HG03432 (cell line): ENCODE measurements around the gene LMBR1.
"Not testable (repeated sequence)": the region's sequence is repeated elsewhere in the genome, so short reads cannot be mapped to it uniquely, and the experiment has no call there.

ENCODE experiments used
- ATAC-seq: cut with Tn5 transposase; IDR thresholded peaks from one replicate; pipeline ENCODE4 v1.9.1; 2021; ENCODE audit warnings: mild to moderate bottlenecking, moderate library complexity; ENCODE audit not compliant: unreplicated experiment

LMBR1 gene

DNA sequence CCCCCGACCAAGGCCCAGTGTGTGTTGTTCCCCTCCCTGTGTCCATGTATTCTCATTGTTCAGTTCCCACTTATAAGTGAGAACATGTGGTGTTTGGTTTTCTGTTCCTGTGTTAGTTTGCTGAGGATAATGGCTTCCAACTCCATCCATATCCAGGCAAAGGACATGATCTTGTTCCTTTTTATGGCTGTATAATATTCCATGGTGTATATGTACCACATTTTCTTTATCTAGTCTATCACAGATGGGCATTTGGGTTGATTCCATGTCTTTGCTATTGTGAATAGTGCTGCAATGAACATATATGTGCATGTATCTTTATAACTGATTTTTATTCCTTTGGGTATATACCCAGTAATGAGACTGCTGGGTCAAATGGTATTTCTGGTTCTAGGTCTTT is 191.2 kb downstream of the LMBR1 start:
- ATAC-seq: not testable (repeated sequence)

DNA sequence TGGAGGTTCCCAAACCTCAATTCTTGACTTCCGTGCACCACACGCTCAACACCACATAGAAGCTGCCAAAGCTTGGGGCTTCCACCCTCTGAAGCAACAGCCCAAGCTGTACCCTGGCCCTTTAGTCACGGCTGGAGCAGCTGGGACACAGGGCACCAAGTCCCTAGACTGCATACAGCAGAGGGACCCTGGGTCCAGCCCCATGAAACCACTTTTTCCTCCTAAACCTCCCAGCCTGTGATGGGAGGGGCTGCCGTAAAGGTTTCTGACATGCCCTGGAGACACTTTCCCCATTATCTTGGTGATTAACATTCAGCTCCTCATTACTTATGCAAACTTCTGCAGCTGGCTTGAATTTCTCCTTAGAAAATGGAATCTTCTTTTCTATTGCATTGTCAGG is 194.5 kb downstream of the LMBR1 start:
- ATAC-seq: not testable (repeated sequence)

DNA sequence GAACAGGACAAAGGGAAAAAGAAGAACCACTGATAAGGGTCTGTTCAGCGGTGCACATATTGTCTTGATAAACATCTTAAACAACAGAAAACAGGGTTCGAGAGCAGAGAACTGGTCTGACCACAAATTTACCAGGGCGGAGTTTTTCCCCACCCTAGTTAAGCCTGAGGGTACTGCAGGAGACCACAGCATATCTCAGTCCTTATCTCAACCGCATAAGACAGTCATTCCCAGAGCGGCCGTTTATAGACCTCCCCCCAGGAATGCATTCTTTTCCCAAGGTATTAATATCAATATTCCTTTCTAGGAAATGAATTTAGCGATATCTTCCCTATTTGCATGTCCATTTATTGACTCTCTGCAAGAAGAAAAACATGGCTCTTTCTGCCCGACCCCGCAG is 195.7 kb downstream of the LMBR1 start:
- not testable (repeated sequence) for ATAC-seq

DNA sequence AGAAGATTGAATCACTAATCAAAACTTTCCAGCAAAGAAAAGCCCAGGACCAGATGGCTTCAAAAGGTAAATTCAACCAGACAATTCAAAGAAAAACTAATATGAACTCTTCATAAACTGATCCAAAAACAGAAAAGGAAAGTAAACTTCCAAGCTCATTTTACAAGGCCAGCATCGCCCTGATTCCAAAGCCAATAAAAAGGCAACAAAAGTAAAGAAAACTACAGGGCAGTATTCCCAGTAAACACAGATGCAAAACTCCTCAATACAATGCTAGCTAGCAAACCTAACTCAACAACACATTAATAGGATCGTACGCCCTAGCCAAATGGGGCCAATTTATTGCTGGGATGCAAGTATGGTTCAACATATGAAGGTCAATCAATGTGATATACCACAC is 199.4 kb downstream of the LMBR1 start:
- ATAC-seq: no peak

DNA sequence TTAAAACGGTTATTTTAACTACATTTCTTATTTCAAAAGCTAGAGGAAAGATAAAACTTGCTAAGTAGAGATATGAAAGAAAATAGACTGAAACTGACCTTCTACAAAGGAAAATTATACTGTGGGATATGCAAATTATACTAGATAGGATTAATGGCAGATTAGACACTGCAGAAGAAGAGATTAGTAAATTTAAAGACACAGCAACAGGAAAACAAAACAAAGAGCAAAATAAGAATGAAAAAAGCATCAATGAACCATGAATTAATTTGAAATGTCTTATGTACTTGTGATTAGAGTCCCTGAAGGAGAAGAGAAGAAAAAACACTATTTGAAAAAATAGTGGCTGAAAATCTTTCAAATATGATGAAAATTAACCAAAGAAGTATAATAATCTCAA is 200.1 kb downstream of the LMBR1 start:
- no peak for ATAC-seq

DNA sequence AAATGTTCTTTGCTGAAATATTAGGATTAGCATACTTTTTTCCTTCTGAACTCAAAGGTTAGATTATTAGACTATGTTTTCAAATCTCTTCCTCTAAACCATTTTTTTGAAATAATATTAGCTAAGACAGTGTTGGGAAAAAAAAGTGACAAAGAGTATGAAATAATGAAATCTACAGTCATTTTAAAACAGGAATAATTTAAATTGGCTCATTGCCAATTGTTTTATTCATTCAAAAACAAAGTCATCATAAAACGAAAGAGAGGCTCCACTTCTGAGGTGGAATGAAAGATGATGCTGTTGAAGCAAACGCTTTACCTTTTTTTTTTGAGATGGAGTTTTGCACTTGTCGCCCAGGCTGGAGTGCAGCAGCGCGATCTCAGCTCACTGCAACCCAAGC is 201.2 kb downstream of the LMBR1 start:
- ATAC-seq: no peak

DNA sequence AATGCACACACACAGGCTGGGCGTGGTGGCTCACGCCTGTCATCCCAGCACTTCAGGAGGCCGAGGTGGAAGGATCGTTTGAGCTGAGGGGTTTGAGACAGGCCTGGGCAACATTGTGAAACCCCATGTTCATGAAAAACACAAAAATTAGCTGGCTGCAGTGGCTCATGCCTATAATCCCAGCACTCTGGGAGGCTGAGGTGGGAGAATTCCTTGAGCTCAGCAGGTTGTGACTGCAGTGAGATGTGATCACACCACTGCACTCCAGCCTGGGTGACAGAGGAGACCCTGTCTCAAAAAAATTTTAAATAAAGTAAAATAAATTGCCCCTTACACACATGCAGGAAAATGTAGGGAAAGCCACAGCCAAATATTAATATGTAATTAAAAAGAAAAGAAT is 208.3 kb downstream of the LMBR1 start:
- no peak for ATAC-seq

DNA sequence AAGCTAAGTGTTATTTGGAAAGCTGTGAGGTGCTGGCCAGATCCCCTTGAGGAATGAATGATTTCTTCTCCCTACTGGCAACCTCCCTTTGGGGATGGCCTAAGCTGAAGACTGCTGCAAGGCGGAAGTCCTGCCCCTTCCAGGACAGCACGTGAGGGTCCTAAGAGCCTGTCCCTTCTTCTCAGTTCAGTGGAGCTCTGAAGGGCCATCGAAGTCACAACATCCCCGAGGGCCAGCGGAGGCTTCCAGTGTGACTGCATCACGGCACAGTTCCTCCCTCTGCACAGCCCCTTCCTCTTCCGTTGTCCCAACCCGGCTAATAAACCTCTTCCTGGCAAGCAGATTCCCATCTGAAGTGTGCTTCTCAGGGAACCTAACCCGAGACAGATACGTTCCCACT is 208.7 kb downstream of the LMBR1 start:
- no peak for ATAC-seq

DNA sequence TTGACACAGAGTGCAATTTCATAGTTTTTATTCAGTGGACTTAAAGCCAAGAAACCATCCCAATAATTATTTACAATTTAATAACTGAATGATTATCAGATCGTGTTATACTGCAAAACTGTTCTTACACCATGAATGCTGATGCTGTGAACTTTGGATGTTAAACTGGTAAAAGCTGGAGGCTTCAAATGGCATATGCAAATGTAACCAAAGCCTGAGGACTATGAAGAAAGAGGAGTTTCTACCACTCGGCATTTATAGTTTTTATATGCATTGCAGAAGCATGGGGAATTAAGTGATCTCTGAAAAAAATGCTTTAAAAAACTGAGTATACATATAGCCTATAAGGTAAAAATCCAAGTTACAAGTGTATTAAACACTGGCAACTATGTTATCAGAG is 210.1 kb downstream of the LMBR1 start:
- no peak for ATAC-seq

DNA sequence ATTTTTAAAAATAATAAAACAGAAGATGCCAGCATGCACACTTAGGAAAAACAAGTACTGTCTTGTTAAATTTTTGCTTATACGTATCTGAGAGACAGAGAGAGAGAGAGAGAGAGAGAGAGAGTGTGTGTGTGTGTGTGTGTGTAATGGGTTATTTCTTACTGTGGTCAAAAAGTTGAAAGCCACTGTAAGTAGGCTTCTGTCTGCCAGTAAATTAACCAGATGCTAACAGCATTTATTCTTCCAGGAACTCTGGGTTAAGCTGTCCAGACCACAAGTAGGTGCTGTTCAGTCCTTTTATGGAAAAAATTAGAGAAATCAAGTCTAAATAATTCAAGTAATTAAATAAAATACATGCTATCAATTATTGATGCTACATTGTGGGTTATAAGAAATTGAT is 212.7 kb downstream of the LMBR1 start:
- ATAC-seq: no peak

DNA sequence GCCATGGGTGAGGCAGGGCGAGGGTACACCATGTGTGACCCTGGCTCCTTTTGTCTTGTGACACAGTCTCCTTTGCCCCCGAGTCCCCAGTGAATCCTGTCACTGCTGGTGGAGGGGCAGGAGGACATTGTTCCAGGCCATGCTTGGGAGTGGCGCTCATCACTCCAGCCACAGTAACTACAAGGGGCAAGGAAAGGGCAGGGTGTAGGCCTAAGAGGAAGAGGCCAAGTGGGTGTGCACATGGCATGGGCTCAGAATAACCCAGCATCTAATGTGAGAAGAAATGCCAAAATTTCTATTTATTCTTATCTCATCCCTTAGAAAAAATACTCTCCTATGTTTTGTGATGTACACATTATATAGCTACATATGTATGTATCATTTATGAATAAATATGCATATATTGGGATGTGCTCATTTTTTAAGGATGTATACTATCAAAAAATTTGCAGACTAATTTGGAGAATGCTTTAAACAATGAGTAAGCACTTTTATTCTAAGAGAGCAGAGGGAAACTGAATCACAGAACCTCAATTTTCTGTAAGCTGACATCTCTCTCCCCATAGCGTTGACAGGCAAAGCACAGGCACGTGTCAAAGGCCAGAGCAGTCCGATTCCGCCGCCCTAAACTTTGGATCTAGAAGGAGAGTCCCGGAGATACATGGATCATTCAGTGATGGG is 215.5 kb downstream of the LMBR1 start:
- ATAC-seq: no peak

DNA sequence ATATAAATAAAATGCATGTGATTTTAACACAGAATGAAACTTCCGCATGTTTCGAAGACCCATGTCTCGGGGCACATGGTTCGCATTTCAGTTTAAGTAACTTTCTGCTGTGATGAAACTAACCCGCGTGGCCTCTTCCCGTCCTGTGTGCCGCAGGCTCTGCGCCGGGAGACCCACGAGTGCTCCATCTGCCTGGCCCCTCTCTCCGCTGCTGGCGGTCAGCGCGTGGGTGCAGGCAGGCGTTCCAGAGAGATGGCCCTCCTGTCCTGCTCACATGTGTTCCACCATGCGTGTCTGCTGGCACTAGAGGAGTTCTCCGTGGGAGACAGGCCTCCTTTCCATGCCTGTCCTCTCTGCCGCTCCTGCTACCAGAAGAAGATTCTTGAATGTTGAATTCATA is 216.7 kb downstream of the LMBR1 start:
- no peak for ATAC-seq

DNA sequence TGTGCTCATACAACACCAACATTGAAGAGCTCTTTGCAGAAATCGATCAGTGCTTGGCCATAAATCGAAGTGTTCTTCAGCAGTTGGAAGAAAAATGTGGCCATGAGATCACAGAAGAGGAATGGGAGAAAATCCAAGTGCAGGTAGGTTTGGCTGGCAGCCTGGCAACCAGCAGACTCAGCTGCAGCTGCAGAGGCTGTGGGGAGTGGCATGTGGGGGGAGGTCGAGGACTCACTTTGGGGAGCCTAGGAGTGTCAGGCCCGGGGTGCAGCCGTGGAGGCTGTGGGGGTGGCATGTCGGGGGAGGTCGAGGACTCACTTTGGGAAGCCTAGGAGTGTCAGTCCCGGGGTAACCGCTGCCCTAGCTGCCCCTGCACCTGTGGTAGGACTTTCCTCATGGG is 217.3 kb downstream of the LMBR1 start:
- no peak for ATAC-seq

DNA sequence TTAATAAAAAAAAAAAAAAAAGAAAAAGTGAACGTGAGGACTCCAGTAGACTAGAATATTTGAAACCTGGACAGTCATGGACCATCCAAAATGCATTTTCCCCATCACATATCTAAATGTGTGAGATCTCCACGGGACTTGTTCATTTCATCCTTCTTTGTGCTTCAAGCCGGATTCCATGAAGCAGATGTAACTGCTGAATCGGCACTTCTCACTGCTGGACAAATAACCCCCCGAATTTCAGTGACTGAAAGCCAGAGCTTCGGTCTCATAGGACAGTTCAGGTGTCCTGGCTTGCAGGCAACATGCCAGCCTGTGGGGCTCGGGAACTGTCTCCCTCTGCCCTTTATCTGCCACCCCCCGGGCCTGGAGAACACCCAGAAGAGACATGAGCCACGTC is 219.1 kb downstream of the LMBR1 start:
- no peak for ATAC-seq

DNA sequence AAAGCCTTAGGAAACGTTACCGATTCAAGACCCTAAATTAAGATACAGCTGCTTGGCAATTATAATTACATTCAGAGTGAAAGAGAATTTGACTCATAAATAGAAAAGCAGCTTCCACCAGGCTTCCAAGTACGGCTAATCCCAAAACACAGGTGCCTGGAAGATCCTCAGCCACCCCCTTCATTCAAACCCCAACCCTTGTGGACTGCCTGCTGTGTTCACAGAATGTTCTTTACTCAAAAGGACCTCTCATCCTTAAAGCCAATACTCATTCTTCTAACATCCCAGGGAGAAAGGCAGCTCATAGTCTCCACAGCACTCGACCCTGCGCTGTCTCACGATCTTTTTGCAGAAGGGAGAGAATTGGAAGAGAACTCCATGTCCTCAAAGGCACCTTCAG is 219.5 kb downstream of the LMBR1 start:
- no peak for ATAC-seq

DNA sequence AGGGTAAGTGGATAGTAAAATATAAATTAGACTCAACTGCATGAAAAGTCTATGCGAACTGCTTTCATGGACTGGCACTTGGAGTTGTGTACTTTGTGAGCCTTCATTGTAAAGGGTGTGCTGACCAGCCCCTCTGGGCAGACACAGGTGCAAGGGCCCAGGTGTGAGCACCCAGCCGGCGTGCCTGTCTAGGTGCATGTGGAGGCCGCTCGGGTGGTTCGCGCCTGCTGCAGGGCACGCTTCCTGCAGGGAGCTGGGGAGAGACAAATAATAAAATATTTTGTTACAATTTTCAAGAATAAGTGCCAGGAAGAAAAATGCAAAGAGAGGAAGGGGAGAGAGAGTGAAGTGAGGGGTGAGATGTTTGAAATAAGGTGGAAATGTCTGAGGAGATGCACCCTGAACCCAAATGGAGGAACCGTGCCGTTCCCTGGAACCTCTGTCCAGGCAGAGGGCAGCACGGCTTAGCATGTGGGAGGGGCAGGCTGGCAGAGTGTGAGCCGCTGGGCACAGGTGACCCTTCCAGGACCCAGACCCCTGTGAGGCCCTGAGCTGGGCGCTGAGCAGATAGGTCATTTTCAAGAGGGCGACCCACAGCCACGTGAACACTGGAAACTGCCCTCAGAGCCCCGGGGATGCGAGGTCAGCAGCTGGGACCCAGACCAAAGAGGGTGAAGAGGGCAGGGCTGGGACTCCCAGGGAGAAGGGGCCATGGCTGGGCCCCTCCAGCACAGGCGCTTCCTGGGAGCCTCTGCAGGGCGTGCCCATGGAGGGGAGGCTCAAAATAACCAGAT is 223.8 kb downstream of the LMBR1 start:
- ATAC-seq: no peak

DNA sequence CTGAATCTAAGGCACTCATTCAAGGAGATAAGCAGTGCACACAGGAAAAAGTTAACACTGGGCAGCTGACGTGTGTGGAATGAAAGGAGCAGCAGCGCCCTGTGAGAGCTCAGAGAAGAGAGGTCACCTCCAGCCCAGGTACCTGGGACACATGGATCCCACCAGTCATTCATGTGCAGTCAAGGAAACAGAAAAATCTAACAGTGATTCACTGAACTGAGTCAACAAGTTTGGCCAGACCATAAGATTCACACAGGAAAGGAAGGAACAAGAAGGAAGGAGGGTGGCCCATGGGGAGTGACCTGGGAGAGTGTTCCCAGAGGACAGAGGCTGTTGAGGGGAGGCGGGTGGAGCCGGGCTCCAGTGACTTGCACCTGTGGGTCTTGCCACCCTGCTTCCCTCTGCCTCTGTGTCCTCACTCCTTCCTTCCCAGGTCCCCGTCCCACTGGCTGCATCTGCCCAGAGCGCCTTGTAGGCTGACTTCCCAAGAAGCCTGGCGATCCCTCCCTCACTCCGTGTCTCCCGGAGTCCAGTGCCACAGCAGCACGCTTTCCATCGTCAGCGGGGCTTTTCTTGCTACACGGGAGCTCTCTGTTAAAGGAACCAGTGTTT is 224.7 kb downstream of the LMBR1 start:
- no peak for ATAC-seq

DNA sequence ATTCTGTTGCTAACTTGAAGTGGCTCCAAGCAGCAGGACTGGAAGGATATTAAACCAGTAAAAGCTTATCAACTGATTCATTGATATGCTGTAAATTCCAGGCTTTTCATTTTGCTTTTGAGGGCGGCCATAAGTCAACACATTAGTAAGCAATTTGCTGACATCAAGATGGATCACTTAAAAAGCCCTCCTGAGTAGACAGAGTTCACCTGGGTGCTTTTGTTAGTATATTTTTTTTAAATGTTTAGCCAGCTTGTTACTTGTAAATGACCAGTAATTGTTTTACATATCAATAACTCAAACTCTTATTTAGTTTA is 225.9 kb downstream of the LMBR1 start:
- no peak for ATAC-seq

DNA sequence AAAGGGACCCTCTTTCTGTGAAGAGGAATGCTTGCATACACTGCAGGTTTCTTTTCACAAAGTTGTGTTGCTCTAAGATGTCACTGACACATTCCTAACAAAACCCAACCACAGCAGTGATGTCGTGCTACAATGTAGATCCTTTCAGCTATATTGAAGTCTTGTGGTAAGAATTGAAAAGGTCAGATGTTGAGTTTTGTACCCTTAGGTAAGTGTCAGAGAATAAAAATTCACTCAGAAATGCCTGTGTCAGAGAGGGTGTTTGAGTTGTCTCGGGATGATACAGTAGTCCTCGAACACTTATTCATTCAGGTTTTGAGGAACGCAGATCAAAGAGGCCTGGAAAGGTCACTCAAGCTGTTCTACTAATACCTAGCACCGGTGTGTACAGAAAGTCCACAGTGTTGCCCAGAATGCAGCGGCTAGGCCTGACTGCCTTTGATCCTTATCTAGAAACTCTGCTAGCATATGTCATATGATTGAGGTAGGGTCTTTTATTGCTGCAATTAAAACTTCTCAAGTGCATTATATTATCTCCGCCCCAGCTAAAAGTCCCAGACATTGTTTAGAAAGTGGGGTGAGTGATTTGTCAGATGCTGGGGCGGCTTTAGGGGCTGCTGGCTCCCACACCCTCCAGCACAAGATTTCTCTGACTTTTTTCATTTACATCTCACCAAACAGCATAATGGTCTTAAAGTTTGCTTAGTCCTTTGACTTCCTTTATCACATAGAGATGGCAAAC is 226.4 kb downstream of the LMBR1 start:
- no peak for ATAC-seq

DNA sequence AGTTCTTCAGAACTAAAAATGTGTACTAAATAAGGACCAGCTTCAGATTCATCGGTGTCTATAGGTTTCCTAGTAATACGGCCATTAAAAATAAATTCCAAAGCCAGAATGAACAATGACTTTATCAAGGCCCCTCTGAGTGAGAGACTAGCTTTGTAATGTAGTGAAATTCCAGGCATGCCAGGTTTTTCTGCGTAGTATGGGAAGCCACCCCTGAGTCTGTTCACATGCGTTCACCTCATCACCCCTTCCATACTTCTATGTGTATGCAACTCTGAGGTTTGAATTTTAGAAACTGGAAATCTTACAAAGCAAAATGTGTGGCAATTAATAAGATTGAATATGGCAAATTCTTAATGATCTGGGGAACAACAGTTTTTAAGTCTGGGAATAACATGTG is 227.9 kb downstream of the LMBR1 start:
- ATAC-seq: no peak

DNA sequence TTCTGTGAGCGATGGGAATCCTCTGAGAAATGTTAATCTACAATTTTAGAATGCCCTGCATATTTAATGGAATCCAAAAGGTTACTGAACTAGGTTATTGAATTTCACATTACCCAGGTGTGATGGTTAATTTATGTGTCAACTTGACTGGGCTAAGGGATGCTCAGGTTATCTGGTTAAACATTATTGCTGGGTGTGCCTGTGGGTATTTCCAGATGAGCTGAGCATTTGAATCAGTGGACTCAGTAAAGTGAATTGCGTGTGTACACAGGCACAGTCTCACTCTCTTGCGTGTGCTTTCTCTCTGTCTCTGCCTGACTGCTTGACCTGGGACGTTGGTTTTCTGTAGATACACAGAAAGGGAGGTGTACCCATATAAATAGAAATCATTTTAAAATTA is 230.7 kb downstream of the LMBR1 start:
- ATAC-seq: no peak

DNA sequence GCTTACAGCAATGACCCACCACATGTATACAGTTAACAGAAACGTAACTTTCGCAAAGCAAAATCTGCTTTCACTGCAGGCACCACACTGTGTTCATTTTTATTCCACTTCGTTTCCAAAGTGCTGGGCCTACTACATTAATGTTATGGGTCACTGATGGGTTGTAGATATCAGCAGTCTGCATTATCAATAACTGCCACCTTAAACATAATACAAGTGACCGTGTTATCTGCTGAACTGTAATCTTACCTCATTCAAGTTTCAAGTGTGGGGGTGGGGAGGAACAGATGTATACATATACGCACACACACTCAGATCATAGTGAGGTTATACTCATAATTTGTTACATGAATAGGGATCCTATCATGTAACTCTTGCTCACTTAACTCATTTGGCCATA is 231.3 kb downstream of the LMBR1 start:
- ATAC-seq: no peak
